Activated CD4-positive, CD25-positive, alpha-beta regulatory T cell treated with anti-CD3 and anti-CD28 coated beads, Interleukin-2, amount 50 U/mL, for 16 hours (primary cell): ENCODE data around the gene TSGA10IP.

Experiments
- DNase-seq: peaks from one replicate; pipeline ENCODE4 v3.0.0-alpha.2; 2020; ENCODE audit warnings: low read depth, low spot score

The TSGA10IP gene

DNA sequence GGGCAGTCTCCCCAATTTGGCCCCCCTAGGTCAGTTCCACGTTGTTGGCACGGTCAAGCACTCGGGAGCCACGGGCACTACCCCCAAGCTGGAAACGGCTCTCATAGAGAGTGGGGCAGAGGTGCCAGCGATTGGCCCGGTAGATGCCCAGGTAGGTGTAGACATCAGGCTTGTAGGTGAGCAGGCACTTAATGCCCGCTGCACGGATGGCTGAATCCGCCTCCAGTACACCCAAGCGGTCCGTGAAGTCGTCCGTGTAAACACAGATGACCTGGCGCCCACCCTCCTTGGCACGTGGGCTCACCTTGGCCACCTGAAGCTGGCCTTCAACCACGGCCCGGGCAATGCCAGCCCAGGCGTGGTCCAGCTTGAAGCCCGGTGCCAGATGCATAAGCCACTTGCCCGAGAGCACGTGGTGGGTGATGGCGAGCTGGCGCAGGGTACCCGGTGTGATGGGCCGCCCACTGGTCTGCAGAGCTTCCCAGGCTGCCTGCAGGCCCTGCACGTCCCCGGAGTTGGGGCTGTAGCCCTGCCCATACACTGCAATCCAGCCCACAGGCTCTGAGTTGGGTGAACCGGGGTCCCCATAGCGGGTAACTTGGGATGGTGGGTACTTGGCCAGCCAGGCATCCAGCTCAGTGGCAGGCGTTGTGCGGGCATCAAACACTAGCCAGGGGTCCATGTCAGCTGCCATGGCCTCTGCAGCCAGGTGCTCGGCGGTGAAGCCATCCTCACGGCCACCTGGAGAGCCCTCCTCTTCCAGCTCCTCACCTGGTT, 27.7 kb upstream of the TSGA10IP start:
- no peak for DNase-seq

DNA sequence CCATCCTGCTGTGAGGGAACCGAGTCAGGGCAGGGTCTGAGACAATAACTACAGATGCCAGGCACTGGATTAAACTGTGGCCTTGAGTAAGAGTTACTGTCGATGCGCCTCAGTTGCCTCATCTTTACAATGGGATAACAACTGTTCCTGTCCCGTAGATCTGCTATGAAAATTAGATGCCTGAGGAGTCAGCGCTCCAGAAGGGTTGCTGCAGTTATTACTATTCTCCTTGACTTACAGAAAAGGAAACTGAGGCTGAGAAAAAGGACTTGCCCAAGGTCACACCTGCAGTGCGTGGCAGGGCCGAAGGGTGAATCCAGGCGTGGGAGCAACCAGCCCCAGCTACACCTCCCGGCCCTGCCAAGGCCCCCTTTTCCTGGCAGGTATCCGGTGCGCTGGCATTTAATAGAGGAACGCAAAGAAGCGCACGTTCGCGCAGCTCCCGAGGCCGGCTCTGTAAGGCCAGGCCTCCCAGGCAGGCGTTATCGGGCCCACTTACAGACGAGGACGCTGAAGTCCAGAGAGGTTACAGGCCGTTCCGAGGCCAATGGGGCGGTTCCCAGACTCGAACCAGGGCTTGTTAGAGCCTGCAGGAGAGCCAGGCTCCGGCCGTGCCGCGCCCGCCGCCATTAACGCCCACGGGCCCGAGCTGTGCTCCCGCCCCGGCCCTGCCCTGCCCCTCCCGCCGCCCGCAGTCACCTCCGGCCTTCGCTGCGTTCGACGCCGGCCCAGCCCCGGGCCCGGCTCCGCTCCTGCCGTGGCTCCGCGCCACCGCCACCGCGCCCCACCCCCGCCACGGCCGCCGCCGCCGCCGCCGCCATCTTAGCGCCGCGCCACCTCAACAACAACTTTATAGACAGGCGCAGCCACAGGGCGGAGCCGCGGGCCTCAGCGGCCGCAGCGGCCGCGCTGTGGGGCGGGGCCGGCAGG, 26.8 kb upstream of the TSGA10IP start, which contains the start of gene C11orf68:
C11orf68 (minus strand) TSS at position 852 of the 930 bp plus-strand sequence; CDS start at position 821, 31 bp downstream.
- DNase-seq: no peak

DNA sequence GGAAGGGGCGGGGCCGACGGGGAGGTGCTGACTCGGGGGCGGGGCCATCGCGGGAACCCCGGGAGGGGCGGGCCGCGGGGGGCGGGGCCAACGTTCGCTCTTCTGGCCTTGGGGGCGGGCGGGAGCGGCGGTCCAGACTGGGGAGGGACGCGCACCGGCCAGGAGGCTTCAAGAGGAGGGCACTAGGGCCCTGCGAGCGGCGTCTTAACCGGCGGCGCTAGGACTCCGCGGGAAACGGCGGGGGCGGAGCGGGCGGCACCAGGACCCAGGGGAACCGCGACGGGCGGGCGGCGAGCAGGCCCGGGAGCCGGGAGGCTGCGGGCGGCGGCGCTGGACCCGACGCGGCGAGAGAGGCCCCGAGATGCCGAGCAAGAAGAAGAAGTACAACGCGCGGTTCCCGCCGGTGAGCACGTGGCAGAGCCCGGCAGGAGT, 26.1 kb upstream of the TSGA10IP start, which contains the start of gene DRAP1:
DRAP1 (plus strand) TSS at position 286 of the 432 bp plus-strand sequence; CDS start at position 362, 76 bp downstream.
- peak; percentile 97 for DNase-seq

DNA sequence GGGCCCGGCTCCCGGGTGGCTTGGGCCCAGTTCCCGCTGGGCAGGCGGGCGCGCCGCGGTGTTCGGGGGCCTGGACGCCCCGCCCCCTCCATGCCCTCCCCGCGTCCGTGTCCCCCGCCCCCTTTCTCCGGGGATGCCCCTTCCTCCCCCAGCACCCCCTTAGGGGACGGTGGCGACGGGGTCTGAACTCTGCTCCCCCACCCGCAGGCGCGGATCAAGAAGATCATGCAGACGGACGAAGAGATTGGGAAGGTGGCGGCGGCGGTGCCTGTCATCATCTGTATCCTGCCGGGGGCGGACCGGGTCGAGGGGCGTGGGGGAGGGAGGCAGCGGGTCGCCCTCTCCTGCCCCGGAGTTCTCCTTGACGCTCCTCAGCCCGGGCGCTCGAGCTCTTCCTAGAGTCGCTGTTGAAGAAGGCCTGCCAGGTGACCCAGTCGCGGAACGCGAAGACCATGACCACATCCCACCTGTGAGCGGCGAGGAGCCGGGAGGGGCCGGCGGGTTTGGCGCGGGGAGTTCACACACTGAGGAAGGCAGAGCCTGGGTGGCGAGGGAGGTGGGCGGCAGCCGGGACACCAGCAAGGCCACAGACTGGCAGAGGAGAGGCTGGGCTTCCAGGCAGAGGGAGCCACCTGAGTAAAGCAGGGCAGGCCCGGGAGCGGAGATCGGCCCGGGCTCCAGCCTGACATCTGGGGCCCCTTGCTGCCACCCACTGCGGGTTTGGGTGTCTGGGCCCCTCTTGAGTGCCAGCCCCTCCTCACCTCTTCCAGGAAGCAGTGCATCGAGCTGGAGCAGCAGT, 25.5 kb upstream of the TSGA10IP start:
- DNase-seq: peak; percentile 34

DNA sequence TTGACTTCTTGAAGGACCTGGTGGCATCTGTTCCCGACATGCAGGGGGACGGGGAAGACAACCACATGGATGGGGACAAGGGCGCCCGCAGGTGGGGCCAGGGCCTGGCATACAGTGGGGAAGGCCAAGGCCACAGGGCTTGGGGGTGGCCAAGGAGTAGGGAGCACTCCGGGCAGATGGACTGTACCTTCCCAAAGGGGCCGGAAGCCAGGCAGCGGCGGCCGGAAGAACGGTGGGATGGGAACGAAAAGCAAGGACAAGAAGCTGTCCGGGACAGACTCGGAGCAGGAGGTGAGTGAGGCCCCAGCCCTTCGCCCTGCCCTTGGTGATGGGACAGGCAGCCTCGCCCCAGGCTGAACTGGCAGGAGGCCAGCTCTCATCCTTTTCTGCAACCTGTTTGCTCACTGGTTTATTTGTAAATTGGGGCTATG, 24.9 kb upstream of the TSGA10IP start:
- no peak for DNase-seq

DNA sequence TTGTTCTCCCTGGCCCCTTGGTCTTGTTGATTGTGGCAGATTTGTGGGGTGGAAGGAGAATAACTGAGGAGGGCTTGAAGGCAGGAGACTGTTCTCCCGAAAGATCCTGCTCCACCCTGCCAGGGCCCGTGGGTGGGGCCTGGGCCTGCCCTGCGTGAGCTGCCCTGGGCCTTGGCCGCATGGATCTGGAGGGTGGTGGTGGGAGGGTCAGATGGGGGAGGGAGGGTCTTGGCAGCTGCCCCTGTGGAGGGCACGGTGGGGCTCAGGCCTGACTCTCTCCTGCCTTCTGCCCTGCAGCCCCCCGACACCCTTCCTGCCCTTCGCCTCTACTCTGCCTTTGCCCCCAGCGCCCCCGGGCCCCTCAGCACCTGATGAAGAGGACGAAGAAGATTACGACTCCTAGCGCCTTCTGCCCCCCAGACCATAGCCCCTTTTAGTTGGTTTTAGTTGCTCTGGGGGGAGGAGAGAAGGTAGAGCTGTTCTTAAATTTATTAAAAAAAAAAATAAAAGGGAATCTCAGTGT, 24.2 kb upstream of the TSGA10IP start:
- DNase-seq: no peak

DNA sequence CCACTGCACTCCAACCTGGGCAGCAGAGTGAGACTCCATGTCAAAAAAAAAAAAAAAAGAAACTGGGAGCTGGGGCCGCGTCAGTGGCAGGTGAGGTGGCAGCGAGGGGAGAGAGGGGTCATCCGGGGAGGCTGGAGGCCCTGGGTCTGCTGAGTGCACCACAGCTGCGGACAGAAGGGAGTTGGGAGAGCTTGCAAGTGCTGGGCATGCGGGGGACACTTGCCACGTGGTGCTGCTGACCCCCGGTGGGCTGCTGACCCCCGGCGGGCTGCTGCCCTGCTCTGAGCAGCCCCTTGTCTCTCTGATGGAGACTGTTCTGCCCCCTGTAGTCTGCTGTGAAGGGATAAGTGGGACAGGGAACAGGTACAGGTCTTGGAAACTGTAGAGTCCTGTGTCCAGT, 23.4 kb upstream of the TSGA10IP start:
- DNase-seq: no peak

DNA sequence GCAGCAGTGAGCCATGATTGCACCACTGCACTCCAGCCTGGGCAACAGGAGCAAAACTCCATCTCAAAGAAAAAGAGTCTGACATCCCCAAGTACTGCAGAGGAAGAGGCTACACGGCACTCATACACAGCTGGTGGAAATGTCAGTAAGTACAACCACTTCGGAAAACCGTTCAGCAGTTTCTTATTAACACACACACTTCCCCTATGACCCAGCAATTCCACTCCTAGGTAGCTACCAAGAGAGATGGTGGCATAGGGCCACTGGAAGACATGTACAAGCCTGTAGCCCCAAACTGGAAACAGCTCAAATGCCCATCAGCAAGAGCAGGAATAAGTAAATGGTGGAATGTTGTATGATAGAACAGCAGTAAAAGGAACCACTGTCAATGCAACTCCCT, 22.7 kb upstream of the TSGA10IP start:
- no peak for DNase-seq

DNA sequence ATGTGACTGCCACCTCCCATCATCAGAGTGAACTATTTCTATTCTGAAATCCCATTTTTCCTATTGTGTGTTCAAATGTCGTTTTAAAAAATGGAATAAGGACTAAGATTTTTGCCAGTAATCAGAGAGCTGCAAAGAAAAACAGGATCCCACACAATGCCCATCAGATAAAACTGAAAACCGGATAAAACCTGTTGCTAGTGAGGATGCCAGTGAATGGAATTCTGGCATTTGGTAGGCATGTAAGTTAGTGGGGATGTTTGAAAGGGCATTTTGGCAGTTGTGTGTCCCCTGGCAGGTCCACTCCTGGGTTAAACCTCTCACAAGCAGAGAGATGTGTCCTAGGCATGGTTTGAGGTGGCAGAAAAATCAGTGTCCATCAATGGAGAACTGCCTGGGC, 19.9 kb upstream of the TSGA10IP start:
- DNase-seq: no peak

DNA sequence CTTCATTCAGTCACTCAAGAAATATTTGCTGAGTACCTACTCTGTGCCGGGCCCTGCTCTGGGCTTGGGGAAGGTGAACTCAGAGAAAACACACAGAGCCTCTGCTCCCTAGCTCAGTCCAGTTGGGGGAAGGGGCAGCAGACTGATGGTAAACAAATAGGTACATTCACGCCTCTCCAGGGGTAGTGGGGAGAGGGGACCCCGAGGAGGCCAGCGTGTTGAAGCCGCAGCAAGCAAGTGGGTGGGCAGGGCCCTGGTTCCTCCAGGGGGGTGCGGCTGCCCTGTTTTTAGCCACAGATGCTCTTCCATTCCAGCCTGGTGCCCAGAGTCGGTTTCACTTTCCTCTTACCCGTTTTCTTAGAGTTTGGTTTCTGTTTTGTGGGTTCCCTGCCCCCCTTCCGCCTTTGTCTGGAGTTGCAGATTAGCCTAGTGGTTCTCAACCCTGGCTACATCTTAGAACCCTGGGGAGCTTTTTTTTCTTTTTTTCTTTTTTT, 17.3 kb upstream of the TSGA10IP start:
- peak; percentile 59 for DNase-seq

DNA sequence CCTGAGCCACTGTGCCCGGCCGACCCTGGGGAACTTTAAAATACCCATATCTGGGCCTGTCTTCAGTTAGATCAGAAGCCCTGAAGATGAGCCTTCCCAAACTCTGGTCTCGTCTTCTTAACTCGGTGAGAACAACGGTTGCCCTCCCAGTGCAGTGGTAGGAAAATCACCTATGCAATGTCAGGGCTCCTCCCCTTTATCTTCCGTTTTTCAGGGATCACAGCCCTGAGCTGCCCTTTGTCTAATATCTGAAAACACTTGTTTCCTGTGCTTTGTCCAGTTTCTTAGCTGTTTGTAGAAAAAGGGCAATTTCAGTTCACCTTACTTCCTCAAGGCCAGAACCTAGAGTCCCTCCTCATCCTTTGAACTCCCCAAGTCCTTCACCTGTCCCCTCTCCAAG, 16.6 kb upstream of the TSGA10IP start:
- DNase-seq: no peak

DNA sequence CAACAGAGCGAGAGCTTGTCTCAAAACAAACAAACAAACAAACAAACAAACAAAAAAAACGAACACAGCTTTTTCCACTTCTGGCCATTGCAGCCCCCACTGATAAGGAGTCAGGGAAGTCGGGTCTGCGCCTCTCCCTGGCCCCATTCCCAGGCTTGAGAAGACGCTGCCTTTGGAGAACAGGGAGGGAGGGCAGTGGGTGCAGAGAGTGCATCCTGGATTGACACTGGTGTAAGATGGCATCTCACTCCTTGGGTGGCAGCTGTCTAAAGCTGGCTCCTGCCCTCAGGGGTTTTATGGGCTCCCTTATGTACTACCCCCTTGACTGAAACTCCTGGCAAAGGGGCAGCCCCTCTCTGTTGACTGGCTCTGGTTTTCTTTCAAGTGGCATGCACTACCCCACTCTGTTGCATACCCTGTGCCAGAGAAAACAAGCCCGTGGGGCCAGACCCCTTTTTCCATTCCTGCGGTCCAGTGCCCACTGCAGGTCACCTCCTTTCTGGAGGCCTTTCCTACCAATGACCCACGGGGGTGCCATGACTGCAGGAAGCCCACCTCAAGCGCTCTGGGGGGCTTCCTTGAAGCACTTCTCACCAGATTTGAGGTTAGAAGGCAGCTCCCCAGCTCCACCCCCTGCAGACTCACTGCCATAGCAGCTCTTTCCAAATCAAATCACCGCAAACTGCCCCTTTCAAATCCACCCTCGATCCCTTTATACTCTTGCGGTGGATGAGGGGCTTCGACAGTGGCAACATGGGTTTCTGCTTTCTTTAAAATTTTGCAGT, 13.3 kb upstream of the TSGA10IP start:
- DNase-seq: no peak

DNA sequence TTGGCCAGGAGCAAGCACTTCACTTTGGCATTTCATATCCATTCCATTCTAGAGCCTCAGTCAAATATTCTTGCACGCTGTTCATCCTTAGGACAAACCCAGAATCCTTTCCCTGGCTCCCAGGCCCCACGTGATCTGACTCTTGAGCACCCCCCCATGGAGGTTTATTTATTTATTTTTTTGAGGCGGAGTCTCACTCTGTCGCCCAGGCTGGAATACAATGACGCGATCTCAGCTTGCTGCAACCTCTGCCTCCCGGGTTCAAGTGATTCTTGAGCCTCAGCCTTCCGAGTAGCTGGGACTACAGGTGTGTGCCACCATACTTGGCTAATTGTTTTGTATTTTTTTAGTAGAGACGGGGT, 12.7 kb upstream of the TSGA10IP start:
- DNase-seq: no peak

DNA sequence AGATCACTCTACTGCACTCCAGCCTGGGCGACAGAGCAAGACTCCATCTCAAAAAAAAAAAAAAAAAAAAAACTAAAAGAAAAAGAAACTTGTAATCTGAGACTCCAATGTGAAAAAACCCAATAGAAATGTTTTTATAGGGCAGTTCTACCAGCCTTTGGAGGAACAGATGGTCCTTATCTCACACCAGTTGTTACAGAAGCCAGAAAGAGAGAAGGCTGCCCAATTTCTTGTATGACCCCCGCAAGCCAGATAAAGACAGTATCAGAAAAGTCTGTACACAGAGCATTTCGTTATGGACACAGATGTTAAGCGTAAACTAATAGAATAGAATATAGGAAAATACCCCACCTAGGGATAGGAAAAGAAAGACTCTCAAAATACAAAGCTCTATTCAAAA, 11.3 kb upstream of the TSGA10IP start:
- no peak for DNase-seq

DNA sequence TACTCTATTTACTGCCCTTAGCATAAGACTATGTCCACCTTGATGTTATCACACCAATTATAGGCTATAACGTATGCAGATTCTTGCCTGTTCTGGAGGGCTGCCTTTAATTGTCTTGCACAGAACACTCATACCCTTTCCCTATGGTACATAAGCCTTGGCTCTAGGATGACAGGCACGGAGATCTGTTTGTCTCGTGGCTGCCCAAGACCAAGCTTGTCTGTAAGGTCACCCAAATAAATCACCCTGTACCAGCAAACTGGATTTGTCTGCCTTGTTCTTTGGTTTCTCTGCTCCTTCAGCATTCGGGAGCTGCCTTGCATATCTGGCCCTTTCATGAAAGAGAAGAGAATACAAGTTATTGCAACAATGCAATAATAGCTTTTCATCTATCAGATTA, 7.5 kb upstream of the TSGA10IP start:
- DNase-seq: no peak

DNA sequence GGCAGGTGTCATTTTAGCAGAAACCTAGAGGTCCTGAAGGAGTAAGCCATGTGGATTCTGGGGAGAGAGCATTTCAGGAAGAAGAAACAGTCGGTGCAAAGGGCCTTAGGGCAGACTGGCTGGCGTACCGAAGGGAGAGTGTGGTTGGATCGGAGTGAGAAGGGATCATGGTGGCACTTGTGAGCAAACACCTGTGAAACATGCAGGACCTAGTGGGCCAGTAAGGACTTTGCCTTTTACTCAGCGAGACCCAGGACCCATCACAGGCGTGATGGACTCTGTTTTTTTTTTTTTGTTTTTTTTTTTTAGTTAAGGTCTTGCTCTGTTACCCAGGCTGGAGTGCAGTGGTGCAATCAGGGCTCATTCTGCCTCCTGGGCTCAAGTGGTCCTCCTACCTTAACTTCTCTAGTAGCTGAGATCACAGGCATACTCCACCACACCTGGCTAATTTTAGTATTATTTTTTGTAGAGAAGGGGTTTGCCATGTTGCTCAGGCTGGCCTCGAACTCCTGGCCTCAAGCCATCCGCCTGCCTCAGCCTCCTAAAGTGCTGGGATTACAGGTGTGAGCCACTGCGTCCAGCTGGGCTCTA, 3.5 kb upstream of the TSGA10IP start:
- DNase-seq: no peak

DNA sequence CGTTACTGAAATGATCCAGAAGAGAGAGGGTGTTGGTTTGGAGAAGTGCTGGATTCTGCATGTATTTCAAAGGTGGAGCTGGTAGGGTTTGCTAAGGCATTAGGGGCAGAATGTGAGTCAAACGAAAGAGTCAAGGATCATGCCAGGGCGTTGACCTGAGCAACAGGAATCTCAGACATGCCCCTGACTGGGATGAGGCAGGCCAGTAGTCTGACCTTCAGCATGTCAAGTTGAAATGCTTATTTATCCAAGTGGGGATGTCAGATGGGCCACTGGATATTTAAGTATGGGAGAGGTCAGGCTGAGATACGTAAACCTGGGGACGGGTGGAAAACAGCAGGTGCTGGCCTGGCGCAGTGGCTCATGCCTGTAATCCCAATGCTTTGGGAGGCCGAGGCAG, 2.7 kb upstream of the TSGA10IP start:
- DNase-seq: no peak

DNA sequence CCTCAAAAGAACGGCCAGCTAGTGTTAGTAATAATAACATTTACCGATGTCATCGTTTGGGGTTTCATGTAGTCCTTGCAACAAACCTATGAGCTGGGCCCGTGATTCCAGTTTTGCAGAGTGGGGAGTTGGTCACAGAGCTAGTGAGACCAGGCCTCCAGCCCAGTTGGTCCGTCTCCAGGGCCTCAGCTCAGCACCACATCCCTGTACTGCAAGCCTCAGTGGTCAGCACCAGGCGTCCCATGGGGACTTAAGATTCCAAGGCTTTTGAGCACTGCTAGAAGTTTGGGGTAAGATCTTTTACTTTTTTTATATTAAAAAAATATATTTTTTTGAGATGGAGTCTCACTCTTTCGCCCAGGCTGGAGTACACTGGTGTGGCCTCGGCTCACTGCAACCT, 1.1 kb upstream of the TSGA10IP start:
- DNase-seq: no peak

DNA sequence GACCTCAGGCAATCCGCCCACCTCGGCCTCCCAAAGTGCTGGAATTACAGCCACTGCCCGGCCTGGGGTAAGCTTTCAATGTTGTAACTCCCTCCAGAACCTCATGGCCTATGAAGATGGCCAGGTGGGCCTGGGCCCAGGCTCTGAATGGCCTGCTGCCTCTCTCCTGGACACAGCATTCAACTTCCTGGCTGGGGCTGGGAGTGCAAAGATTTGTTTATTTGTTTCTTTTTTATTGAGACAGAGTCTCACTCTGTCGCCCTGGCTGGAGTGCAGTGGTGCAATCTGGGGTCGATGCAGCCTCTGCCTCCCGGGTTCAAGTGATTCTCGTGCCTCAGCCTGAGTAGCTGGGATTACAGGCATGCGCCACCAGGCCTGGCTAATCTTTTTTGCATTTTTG, 513 bp upstream of the TSGA10IP start:
- DNase-seq: no peak

DNA sequence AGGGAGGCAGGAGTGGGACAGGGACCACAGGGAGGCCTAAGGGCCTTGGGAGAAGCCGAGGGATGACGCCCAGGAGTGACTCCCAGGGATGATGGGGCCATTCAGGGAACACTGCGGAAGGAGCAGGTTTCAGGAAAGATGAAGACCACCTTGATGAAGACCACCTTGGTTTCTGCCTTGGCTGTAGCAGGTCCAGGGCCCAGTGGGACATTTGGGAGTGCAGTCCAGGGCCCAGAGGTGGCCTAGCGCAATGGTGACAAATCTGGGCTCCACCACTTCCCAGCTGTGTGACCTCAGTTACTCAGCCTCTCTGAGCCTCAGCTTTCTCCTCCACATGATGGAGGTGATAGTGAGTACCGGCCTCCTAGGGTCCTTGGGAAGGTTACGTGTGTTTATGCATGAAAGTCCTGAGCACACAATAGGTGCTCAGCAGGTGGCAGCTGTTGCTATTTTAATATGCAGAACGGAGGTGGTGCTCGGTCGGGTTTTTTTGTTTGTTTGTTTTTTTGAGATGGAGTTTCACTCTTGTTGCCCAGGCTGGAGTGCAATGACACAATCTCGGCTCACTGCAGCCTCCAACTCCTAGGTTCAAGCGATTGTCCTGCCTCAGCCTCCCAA, 770 bp downstream of the TSGA10IP start:
- DNase-seq: no peak
